HG02642 (cell line): ENCODE measurements around the gene RECQL5.

Experiments used
- ATAC-seq: cut with Tn5 transposase; IDR thresholded peaks from one replicate; pipeline ENCODE4 v1.9.1; 2021; ENCODE audit warnings: mild to moderate bottlenecking; ENCODE audit not compliant: unreplicated experiment, poor library complexity

Gene RECQL5

DNA sequence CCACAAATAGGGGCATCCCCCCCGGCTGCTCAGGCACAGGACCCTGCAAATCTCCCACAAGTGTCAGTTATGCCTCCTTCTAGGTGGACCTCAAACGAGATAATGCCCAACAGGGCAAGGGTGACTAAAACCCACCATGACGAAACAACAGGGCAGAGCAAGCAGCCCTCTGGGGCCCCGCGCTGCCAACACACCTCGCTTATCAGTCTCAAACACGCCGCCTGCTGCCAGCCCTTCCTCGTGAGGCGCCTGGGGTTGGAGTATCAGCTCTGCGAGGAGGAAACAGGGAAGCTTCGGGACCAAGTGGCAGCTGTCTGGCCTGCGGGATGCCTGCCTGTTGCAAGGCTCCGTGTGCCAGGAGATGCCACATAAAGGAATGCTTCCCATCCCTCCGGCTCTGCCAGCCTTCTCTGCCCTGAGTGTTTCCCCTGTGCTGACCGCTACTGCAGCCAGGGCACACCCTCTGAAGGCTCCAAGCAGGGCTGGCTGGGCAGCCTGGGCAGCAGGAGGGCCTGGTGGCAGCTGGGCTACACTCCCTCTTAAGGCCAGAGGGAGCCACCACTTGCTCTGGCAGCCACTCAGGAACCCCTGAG is 31.2 kb downstream of the RECQL5 start:
- ATAC-seq: no peak

DNA sequence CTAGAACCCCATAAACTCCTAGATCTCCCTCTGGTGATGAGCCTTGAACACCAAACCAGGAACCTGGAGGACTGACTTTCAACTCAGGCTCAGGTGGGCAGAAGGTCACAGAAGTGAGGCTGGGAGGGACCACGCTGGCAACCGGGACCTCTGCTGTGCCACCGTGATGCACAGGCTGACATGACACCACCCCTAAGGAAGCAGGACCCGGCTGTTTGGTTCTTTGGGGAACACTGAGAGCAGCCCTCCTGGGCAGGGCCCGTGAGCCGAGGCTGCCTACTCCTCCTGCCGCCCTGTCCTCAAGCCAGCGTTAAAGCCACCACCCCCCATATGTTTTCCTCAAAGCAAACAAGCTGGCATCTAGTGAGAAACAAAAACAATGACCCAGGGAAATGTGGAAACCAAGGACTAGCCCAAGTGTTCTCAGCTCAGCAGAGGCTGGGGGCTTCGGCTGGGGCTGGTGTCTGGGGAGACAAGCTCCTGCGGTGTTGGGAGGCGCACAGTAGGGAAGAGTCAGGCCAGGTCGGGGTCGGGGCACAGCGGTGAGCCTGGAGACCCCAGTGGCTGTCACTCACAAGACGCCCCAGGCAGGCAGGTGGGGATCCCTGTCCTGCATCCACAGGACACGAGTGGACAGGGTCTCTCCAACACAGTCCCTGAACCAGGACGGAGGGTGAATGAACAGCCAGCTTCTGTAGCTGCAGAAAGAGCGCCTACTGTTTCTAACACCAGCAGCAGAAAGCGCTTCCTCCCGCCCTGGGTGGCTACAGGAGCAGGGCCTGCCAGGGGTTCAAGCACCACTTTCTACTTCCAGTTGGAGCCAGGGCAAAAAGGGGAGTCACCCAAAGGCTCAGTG is 32.0 kb downstream of the RECQL5 start:
- no peak for ATAC-seq

DNA sequence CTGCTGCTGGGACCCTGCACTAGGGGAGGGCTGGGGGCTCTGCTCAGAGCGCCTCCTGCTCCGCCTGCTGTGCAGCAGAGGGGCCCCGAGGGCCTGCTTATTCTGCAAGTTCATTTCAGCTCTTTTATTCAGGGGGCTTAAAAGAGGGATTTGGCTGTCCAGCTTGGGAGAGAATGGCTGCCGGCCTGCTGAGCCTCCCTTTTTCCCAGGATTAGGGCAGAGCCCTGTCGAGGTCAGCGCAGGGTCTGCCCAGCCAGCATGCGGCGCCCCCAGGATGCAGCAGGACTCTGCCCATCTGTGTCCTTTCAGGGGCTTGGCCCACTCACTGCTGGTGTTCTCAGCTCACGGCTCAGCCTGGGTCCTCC is 32.6 kb downstream of the RECQL5 start:
- no peak for ATAC-seq

DNA sequence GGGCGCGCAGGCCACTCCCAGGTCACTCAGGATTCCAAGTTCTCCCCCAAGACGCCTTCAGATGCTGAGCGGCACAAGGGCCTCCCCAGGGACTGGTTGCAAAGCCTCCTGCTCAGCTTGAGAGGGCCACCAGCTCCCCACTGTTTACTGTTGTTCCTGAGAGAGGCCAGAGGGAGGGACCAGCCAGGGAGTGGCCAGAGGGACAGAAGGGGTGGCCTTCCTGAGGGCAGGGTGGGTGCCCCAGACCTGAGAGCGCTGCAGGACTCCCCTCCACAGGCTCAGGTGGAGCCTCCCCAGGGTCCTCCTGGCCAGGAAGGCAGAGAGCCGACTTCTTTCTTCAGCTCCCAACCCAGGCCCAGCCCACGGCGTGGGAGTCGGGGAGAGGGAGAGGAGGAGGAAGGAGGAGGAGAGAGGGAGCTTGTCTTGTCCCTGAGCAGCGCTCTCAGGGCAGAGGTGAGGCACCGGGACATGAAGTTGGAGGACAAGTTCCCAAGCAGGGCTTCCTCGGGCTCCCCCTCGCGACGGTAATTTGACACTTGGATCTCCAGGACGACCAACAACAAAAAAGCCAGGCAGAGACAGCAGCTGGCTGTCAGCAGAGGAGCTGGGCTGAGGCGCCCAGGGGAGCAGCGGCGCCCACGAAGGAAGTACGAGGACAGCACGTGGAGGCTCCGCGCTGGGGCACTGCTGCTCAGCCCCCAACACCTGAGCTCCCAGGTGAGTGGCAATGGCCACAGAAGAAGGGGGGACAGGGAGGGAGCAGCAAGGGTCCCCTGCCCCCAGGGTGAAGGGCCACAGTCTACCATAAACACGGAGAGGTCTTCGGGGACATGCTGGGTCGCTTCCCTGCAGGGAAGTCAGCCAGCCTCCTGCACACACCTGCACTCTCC is 33.2 kb downstream of the RECQL5 start:
- ATAC-seq: no peak

DNA sequence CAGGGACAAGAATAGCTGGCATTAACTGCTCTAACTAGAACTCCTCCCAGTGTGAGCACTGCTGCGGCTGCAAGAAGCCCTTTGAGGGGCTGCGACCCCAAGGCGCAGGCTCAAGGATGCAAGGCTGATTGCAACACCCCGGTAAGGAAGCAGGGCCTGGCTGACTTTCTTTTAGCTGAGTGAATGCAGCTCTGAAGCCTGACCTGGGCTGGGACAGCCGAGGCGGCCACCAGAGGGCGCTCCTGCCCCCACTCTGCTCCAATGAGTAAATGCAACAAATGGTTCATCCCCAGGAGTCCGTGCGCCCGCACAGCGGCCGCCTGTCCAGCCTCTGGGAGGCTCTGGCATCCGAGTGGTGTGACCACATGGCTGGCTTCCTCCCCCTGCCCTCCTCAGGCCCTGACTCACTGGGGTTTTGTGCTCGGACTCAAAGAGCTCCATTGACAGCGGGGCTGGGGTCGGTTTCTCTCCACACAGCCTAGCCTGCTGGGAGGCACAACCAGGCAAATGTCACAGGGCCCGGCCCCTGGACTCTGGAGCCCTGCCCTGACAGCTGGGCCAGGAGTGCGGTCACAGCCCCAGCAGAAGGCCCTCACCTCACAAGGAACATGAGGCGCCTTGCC is 34.0 kb downstream of the RECQL5 start, which contains the start of gene SMIM5:
Gene SMIM5, plus strand, starts transcription at position 572 of the 623 bp plus-strand sequence. CDS start 6,768 bp downstream, outside the sequence.
- ATAC-seq: peak; percentile 45

DNA sequence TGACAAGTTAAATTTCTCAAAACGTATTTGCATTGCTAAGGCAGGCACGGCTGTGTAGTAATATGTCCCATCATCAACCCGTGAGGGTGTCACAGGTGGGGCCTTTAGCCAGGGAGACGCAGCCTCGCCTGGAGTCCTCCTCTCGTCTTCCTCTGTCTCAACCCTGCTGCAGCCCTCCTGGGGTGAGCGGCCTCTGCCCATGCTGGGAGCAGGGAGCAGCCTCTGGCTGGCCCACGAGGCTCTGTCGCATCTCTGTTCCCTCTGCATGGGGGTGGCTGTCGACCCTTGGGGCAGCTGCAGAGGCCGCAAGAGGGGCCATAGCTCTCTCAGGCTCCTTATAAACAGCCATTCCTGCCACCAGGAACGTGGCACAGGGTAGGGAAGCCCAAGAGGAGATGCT is 34.5 kb downstream of the RECQL5 start:
- no peak for ATAC-seq

DNA sequence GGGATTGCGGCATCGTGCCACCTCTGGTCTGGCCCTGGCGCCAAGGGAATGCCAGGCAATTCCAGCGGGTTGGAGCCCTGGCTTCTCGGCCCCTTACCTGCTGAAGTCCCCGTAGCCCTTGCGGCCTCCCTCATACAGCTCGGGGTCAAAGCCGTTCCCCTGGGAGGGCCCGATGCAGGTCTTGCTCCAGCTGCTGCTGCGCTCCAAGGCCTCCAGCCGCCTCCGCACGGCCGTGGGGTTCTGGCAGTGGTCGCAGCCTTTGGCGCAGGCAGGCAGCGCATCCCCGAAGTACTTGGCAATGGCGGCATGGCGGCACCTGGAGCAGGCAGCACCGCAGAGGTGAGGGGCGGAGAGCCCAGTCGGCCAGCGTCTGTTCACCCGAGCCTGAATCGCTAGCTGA is 35.6 kb downstream of the RECQL5 start:
- ATAC-seq: no peak

DNA sequence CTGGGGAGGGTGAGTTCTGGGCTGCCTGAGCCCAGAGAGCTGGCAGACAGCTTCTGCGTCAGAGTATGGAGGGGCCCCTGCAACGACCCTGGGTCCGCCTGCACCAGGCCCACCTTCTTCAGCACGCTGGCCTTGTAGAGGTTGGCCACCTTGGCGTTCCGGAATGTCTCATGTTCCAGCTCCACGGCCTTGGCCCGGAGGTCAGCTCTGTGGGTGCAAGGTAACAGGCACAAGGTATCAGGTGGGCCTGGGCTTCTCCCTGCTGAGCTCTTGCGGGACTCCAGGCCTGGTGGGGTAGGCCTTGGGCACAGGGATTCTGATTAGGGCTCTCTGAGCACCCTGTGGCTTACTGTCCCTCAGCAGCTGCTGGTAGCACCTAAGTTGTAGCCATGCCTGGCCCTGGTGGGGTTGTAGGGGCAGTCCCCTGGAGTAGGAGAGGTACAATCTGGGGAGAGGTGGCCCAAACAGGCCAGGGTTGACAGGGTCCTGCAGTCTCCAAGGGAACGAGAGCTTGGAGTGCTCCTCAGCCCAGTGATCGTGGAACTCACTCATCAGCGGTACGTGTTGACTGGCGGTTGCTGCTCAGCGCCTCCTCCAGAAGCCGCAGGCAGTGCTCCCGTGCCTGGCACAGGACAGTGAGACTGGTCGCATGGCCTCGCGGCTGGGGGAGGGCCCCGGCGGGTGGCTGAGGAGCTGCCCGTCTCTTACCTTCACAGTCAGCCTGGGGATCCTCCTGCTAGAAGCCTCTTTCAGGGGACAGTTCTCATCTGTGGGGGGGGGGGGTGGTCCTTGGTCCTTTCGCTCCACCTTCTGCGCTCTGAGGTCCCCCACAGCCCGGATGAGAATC is 36.7 kb downstream of the RECQL5 start:
- ATAC-seq: no peak

DNA sequence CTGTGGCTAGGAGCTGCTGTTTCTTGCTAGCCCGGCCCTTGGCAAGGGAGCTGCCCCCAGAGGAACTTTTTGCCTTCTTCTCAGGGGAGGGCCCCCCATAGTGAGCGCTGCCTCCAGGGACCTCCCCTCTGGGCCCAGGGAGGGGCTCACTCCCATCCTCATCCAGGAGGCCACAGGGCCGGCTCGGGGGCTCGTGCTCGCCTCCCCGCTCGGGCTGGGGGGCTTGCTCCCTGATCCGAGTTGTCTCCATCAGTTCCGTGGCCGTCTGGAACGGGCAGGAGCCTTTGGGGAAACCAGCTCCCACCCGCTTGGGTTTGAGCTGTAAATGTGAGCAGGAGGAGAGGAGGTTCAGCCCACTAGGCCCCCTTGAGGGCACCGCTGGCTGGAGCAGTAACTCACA is 37.8 kb downstream of the RECQL5 start:
- no peak for ATAC-seq

DNA sequence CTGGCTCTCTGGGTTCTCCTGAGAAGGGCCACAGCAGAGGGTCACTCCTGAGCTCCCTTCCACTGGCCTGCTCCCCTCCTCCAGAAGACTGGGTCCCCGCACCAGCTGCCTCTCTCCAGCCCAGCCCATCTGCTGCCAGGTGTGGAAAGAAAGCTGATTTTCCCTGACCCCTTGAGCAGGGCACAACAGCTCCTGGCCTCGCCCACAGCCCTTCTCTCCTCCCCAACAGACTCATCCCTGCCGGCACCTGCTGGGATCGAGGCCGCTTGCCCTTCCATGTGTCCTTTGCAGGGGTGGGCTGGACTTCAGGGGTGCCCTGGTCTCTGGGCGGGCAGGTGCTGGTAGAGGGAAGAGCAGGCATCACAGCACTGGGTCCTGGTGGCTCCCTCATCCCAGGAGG is 38.5 kb downstream of the RECQL5 start:
- ATAC-seq: no peak

DNA sequence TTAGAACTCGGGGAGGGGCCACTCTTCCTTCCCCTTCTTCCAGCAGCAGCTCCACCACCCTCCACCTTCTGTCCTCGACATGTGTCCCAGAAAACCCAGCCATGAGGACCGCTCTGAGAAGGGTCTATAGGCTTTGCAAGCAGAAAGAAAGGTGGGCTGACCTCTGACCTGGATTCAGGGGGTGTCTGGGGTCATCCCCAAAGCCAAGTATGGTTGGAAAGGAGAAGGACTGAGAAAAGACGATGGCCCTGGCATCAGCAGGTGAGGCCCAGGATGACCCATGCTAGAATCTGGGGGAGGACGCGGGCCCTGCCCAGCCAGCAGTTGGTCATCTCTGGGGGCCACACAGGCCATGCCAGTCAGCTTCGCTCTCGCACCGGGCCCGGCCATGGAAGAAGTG is 39.9 kb downstream of the RECQL5 start:
- no peak for ATAC-seq

DNA sequence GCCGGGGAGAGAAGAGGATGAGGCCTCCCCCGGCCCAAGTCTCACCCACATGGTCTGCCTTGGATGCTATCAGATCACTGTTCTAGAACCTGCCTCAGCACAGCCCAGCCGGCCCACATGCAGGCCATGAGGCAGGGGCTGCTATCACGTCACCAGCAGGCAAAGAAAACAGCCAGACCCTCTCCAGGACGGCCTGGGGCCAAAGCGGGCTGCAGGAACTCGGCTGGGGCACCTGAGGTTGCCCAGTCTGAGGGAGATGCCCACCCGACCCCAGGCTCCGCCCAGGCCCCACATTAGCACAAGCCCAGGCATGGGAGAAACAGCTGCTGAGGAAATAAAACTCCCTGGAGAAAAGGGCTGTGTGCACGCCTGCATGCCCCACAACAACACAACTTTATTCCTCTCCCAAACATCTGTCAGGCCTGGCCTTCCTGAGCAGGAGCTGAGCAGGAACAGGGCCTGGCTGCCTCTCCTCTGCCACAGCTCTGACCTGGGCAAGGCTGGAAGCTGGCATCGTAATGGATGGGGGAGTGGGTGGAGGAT is 40.4 kb downstream of the RECQL5 start:
- no peak for ATAC-seq

DNA sequence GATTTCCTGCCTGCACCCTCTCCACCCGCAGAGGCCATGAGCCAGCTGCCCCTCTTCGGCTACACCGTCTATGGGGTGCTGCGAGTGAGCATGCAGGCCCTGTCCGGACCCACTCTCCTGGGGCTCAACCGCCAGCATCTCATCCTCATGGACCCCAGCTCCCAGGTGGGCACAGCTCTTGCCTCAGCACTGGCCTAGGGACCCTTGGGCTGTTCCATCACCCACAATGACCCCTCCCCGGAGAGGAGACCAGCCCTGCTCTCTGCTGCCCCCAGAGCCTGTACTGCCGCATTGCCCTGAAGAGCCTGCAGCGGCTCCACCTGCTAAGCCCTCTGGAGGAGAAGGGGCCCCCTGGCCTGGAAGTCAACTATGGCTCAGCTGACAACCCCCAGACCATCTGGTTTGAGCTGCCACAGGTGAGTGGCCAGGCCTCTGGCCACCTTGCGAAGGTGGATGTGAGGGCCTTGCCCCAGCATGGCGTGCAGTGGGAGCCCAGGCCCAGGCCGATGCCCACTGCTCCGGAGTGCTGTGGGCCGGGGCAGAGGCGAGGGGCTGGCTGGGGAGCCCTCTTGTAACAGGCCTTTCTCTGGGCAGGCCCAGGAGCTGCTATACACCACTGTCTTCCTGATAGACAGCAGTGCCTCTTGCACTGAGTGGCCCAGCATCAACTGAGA is 41.0 kb downstream of the RECQL5 start:
- ATAC-seq: no peak

DNA sequence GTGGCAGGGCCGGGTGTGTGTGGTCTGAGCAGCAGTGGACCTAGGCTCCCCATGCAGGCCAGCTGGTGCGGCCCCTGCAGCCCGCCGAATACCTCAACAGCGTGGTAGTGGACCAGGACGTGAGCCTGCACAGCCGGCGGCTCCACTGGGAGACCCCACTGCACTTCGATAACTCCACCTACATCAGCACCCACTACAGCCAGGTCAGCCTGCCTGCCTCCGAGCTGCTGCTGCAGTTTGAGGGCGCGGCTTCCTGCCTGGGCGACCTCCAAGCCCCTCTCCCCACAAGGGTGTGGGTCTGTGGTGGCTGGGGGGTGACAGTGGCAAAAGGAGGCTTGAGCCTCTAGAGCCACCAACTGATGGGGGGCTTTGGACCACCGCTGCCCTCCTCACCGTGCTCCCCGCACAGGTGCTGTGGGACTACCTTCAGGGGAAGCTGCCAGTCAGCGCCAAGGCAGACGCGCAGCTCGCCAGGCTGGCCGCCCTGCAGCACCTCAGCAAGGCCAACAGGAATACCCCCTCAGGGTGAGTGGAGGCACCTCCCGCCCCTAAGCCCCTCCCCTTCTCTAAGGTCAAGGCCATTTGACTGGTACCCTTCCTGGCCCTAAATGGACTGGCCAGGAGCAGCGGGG is 42.1 kb downstream of the RECQL5 start:
- ATAC-seq: no peak

DNA sequence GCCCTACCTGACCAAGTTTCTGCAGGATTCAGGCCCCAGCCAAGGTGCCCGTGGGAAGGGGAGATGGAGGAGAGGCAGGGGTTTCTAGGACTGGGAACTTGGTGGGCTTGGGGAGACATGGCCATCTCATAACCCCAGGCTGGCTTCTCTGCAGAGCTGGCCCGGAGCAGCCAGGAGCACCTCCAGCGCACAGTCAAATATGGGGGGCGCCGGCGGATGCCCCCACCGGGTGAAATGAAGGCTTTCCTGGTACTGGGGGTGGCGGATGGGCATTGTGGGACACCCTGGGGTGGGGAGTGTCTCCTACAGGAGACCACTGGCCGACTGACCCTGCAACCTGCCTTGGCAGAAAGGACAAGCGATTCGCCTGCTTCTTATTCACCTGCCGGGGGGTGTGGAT is 42.9 kb downstream of the RECQL5 start:
- no peak for ATAC-seq

DNA sequence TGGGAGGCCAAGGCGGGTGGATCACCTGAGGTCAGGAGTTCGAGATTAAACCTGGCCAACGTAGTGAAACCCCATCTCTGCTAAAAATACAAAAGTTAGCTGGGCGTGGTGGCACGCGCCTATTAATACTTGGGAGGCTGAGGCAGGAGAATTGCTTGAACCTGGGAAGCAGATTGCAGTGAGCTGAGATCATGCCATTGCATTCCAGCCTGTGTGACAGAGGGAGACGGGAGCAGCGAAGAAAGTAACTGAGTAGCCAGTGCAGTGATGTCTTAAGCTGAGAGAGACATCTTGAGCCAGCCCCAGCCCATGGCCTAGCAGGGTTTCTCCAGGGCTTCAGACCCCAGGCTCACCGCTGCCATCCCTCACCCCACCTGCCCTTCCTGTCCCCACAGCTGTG is 43.6 kb downstream of the RECQL5 start:
- no peak for ATAC-seq

DNA sequence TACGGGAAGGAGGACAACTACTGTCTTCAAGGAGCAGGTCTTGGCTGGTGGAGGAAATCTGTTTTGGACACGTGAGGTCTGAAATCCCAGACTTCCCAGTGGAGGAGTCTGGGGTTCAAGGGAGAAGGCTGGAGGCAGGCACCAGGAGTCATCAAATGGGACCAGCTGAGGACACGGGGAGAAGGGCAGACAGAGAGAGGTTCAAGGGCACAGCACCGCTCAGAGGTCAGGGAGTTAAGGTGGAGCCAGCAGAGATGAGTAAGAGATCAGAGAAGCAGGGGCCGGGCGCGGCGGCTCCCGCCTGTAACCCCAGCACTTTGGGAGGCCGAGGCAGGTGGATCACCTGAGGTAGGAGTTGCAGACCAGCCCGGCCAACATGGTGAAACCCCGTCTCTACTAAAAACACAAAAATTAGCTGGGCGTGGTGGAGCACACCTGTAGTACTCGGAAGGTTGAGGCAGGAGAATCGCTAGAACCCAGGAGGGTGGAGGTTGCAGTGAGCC is 44.1 kb downstream of the RECQL5 start:
- ATAC-seq: no peak

DNA sequence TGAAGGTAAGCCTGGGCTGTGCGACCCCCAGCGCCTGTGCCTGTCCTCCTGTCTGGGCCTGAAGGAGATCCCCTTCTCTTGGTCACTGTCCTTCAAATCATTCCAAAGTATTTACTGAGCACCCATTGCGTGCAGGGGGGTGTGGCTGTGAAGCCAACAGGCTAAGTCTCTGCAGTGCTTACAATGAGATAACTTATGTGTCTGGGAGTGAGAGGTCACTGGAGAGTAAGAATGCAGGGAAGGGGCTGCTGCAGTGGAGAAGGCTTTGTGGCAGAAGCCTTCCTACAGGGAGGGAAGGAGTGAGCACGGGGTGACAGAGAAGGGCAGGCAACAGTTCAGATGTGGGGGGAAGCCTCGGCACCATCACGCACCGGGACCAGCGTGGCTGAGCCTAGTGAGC is 44.9 kb downstream of the RECQL5 start:
- no peak for ATAC-seq
